NB4 (cell line): ENCODE results near the gene GXYLT1.

Source experiments
- POLR2A ChIP-seq: IDR thresholded peaks from 2 replicates; pipeline ENCODE4 v1.6.1; 2011; ENCODE audit warnings: mild to moderate bottlenecking; ENCODE audit not compliant: insufficient read length; ENCODE audit errors: extremely low read depth
- TF ChIP-seq, protein P1 (sequence below): IDR thresholded peaks from one replicate; pipeline ENCODE4 v1.5.1; 2012; ENCODE audit warnings: low read depth, low read length
- TF ChIP-seq, protein P2 (sequence below): IDR thresholded peaks from 2 replicates; pipeline ENCODE4 v1.6.1; 2011; ENCODE audit warnings: low read depth, low read length

DNA sequence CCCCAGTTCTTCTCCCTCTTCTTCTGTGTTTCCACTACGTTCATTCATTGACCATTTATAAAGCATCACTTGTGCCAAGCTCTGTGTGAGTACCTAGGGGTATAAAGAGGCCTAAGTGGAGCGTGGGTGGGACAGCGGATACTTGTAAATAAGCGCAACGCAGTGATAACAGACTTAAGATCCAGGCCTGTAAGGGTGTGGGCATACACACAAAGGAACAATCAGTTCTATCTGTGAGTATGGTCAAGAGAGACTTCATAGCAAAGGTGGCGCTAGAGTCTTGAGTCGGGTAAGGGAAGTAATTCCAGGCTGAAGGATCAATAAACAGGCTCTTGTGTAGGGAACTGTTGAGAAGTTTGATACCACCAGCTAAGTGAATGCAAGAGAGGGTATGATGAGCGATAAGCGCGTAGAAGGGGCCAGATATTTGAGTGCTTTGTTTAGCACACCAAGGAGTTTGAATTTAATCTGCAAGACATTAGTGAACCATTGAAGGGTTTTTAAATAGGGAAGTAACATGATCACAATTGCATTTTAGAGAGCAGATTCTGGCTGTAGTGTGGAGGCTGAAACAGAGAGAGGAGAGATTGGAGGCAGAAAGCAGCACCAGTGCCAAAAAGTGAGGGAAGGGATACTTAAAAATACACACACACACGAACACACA is 1.0 kb upstream of the GXYLT1 start:
- TF ChIP-seq, protein P1, sequence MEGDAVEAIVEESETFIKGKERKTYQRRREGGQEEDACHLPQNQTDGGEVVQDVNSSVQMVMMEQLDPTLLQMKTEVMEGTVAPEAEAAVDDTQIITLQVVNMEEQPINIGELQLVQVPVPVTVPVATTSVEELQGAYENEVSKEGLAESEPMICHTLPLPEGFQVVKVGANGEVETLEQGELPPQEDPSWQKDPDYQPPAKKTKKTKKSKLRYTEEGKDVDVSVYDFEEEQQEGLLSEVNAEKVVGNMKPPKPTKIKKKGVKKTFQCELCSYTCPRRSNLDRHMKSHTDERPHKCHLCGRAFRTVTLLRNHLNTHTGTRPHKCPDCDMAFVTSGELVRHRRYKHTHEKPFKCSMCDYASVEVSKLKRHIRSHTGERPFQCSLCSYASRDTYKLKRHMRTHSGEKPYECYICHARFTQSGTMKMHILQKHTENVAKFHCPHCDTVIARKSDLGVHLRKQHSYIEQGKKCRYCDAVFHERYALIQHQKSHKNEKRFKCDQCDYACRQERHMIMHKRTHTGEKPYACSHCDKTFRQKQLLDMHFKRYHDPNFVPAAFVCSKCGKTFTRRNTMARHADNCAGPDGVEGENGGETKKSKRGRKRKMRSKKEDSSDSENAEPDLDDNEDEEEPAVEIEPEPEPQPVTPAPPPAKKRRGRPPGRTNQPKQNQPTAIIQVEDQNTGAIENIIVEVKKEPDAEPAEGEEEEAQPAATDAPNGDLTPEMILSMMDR: no peak
- TF ChIP-seq, protein P2, sequence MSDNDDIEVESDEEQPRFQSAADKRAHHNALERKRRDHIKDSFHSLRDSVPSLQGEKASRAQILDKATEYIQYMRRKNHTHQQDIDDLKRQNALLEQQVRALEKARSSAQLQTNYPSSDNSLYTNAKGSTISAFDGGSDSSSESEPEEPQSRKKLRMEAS: no peak
- no peak for TF ChIP-seq POLR2A
